GM18867 (cell line): ENCODE measurements around the gene FAM13C.

ENCODE experiments used
- ATAC-seq: cut with Tn5 transposase; IDR thresholded peaks from one replicate; pipeline ENCODE4 v1.9.1; 2021; ENCODE audit warnings: mild to moderate bottlenecking, moderate library complexity; ENCODE audit not compliant: unreplicated experiment

The FAM13C gene

DNA sequence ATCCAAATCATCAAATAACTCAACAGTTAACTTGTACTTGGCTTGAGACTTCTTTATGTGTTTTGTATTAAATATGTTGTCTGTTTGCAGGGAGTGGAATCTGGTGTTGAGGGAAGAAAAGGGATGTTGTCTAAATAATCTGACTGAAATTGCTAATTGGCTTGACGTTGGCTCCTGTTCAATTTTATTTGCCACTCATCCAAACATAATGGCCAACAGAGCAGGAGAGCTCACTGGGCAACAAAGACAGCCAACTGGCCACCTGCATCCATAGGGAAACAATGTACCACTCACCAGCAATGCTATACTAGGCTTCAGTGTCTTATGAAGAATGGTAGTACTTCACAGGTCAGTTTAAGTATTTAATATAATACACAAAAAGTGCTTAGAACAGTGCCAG, 80.5 kb downstream of the FAM13C start:
- ATAC-seq: no peak

DNA sequence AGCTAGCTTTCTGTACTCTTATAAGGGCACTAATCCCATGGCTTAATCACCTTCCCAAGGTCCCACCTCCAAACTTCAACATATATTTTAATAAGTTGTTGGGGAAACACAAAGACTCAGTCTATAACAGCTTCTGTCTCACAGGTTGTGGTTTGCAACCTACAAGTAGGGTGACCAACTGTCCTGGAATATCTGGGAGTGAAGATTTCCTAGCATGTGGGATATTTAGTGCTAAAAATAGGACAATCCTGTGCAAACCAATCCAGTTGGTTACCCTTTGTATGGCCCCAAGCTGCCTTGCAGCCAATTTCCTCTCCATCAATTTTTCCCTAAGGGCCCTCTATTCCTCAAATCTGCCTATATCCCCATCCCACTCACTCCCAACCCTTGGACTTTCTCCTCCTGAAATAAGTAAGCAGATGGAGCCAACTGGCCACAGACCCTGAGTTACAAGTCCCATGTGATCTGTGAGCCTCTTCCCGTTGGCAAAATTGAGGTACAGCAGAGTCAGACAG, 82.3 kb downstream of the FAM13C start:
- no peak for ATAC-seq

GRCh38 chr10:59279476-59279875, 82.9 kb downstream of the FAM13C start:
- no peak for ATAC-seq

DNA sequence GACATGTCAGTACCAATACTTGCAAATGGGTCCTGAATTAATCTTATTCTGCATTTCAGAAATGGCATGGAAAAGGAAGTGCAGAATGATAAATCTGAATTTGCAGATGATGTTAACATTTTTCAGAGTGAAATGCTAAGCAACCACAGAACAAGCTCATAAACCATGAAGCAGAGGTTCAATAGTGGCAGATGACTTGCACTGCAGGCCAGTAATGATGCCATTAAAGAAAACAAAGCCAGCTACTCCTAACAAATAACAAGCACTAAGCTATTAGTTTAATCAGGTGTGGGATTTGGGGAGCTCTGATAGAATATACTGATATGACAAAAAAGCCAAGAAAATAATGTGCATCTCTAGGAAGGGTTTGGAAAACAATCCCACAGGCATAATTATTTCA, 85.4 kb downstream of the FAM13C start:
- ATAC-seq: no peak

- ATAC-seq: no peak
These were observed 86.2 kb downstream of the FAM13C start for GRCh38 chr10:59276133-59276532.

- no peak for ATAC-seq
These were observed 88.9 kb downstream of the FAM13C start for GRCh38 chr10:59273445-59273844.

- no peak for ATAC-seq
These were observed 90.3 kb downstream of the FAM13C start for GRCh38 chr10:59272061-59272460.

DNA sequence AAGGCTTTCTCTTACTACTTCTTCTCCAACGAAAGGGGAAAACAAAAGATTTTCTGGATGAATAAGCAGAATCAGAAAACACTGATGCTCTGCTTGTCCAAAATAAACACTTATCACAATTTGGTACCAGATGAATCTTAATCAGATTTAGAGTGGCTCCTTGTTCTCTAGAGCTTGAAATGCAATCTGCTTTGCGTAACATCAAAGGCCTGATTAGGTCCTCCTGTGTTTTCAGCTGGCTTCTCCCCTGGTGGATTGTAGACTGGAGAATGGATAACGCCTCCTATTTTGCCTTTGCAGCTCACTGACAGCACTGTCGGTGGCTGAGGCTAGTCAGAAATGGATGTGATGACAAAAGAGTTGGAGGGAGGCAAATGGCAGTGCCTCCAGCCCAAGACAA, 91.2 kb downstream of the FAM13C start:
- no peak for ATAC-seq

- ATAC-seq: no peak
These were observed 91.9 kb downstream of the FAM13C start for GRCh38 chr10:59270492-59270891.

GRCh38 chr10:59269651-59270050, 92.7 kb downstream of the FAM13C start:
- ATAC-seq: no peak

DNA sequence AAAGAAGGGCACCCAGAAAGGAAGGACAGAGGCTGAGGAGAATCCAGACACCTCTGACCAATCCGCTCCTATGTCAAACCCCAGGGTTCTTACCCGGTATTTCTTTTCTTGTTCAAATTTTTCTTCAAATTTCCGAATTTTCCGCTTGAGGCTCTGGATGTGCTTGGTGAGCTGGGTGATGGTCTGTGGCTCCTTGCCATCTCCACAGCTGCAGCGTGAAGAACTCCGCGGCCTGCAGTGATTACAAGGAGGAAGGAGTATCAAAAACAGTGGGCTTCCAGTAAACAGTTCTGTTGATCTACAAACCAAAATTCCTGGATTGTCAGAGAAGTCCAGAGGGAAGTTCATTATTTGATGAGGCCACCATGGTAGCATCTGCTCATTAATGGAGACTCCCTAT, 93.9 kb downstream of the FAM13C start:
- no peak for ATAC-seq

DNA sequence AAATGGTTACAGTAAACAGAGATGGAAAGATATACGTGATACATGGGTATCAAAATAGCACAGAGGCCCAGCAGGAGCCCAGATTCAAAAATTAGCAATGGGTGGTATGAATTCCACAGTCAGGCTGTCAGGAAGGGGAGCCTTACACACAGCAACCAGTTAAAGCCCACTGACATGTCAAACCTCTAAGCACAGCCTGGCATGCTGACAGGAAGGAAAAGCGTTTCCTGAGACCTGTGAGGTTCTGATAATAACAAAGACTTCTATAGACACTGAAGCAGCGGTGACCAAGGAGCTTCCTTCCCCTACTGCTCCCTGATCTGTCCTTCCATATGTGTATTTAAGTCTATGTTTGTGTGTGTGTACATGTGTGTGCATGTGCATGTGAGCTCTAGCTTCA, 96.0 kb downstream of the FAM13C start:
- ATAC-seq: no peak

GRCh38 chr10:59265141-59265540, 97.2 kb downstream of the FAM13C start:
- no peak for ATAC-seq

DNA sequence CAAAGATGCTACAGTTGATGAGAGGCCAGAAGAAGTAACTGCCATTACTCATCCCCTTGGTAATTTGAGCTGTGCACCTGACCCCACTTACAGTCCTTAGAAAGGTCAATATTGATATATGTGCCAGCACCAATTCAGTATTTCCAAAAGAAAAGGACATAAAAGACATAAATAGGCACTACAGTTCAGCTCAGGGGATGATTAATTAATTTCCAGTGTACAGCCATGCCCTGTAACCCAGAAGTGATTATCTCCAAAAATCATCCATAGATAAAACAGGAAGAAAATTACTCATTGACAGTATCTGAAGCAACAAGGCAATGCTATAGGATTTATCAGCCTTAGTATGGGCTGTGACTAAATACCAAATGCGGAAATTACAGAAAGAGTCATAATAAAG, 103.5 kb downstream of the FAM13C start:
- ATAC-seq: no peak

DNA sequence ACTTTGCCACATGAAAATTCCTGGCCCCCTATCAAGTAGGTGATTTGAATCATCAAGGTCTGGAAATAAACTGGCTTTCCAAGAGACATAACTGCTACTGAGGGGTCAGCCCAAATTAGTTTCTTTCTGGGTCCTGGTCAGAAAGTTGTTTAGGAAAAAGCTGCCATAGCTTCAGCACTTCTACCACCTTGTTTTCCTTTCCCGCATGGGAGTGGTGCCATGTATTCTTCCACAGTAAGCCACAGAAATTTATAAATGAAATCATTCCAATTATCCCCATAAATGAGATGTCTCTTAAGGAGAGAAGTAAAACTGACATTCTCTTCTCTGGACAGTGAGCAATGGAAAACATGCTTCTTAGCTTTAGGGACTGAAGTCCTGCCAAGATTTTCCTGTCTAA, 105.1 kb downstream of the FAM13C start:
- no peak for ATAC-seq

DNA sequence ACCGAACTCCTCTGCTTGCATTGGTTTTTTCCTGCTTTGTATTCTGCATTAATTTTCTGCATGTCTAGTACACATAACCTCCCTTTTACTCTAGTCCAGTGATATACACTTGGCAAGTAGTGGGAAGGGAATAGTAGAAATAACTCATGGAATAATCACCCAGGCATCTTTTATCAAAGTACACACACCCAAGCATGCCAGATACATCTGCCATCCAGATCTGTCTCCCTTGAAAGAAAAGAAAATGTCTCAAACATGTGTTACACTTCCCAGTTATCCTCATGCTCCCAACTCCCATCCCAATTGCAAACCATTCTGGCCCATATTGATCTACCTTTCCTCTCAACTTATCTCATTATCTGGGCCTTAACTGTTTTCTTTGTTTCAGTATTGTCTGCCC, 106.9 kb downstream of the FAM13C start:
- no peak for ATAC-seq

GRCh38 chr10:59252491-59252890, 109.9 kb downstream of the FAM13C start:
- ATAC-seq: no peak

DNA sequence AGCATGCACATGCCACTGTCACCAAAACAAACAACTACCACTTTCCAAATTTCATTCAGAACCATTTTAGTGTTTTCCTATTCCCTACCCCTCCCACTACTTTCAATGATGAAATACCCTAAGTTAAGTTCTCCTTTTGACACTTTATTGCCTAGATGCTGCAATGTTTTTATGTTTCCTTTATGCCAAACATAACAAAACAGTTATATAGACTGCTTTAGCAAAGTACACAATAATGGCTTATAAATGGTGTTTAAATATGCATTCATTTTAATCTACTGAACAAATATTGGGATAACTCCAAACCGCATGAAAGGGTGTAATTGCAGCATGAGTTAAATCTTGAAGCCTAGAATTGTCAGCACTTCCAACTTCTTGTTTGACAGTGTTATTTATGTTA, 116.7 kb downstream of the FAM13C start:
- no peak for ATAC-seq

DNA sequence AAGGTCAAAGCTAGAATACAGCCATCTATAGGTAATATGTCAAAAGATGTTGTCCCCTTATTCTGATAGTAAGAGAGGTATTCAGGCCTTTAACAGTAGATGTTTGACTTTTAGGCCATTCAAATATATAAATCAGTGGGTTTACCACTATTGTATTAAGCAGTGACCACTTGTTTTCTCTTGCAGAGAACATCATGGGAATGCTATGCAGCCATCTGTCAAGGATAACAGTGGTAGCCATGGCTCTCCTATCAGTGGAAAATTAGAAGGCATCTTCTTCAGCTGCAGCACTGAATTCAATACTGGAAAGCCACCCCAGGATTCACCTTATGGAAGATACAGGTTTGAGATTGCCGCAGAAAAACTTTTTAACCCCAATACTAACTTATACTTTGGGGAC, 117.5 kb downstream of the FAM13C start:
- ATAC-seq: no peak

GRCh38 chr10:59243611-59244195, 118.6 kb downstream of the FAM13C start:
- no peak for ATAC-seq

- no peak for ATAC-seq
These were observed 119.4 kb downstream of the FAM13C start for GRCh38 chr10:59242991-59243390.

- no peak for ATAC-seq
These were observed 120.3 kb downstream of the FAM13C start for GRCh38 chr10:59242057-59242456.

DNA sequence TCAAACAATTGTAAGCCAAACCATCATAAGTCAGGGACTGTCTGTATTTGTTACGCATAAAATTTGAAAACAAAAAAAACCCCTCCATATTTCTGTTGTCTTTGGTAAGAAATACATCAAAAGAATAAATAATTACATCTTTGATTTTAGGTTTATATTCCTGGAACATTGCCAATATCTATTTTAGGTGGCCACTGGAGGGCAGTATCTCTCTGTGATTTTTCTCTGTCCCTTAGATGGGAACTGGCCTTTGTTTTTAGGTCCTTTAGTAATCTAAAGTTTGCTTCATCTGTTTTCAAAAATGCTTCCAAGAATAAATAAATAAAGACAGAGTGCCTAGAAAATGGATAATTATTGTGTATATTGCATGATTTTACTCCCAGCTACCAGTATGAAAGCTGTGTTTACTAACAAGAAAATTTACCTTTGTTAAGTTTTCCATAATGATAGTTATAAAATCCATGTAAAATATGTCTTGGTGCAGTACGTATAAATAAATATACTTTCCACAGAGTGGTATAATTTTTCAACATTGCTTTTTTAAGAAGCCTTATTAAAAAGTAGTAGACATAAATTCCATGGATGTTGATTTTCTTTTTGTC, 121.7 kb downstream of the FAM13C start:
- no peak for ATAC-seq
